Nephron progenitor cell (in vitro differentiated cells): ENCODE data around the gene TNFSF13B.
"Not testable (repeated sequence)": the region's sequence is repeated elsewhere in the genome, so short reads cannot be mapped to it uniquely, and the experiment has no call there.

ENCODE experiments used
- DNase-seq: peaks from one replicate; pipeline ENCODE4 v3.0.0; 2021
- H3K27ac Mint-ChIP-seq: 2 replicates; pipeline ENCODE4 v1.8.0; 2021; ENCODE audit warnings: mild to moderate bottlenecking, moderate library complexity, mixed read lengths
- H3K27me3 Mint-ChIP-seq: 2 replicates; pipeline ENCODE4 v1.8.0; 2021; ENCODE audit warnings: mild to moderate bottlenecking, low read depth, mixed read lengths; ENCODE audit not compliant: poor library complexity
- H3K36me3 Mint-ChIP-seq: 2 replicates; pipeline ENCODE4 v1.8.0; 2021; ENCODE audit warnings: low read depth, mixed read lengths
- H3K4me1 Mint-ChIP-seq: 2 replicates; pipeline ENCODE4 v1.8.0; 2021; ENCODE audit warnings: mixed read lengths
- H3K4me3 Mint-ChIP-seq: 2 replicates; pipeline ENCODE4 v1.8.0; 2021; ENCODE audit warnings: mild to moderate bottlenecking, moderate library complexity, mixed read lengths
- H3K9me3 Mint-ChIP-seq: 2 replicates; pipeline ENCODE4 v1.8.0; 2021; ENCODE audit warnings: mild to moderate bottlenecking, moderate library complexity, mixed read lengths
- TF ChIP-seq, protein P1 (sequence below): fragments of 200-600 bp; sonication (generic); IDR thresholded peaks from 2 replicates; pipeline ENCODE4 v1.5.0; 2021; ENCODE audit warnings: antibody characterized with exemption

TNFSF13B gene

DNA sequence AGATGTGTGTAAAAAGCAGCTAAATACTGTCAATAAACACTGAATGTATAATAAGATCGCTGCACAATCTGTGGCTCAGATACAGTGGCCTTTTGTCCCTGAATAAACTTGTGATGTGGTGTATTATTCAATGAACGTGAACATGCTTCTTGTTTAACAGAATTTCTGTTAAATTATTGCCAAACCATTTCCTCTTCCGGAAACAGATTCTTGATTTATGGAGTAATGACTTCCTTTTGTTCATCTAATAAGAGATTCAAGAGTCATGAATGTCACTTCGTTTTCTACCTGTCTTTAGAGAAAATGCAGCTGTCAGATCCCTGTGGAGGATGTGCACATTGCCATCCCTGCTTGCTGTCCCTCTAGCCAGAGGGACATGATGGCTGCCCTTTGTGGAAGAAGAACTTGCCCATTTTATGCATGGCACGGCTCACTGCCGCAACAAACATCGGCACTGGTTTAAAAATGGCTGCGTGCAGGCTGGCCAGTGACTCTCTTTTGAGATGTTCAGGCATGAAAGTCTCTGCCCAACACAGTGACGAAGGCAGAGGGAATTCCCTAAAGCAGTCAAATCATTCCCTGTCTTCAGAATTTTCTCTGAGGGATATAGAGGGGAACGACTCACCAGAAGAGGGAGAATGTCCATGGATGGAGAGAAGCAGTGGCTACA is 3.1 kb upstream of the TNFSF13B start:
- no peak for DNase-seq
- Mint-ChIP-seq H3K9me3 (no peaks in the 10 kb centered on the region), H3K4me1 (peaks cover 13% of the 10 kb centered on the region), H3K27ac (peak overlapping the region; percentile 53), H3K36me3 (no peaks in the 10 kb centered on the region), H3K27me3 (no peaks in the 10 kb centered on the region), H3K4me3 (no peak overlapping the region)
- TF ChIP-seq, protein P1, sequence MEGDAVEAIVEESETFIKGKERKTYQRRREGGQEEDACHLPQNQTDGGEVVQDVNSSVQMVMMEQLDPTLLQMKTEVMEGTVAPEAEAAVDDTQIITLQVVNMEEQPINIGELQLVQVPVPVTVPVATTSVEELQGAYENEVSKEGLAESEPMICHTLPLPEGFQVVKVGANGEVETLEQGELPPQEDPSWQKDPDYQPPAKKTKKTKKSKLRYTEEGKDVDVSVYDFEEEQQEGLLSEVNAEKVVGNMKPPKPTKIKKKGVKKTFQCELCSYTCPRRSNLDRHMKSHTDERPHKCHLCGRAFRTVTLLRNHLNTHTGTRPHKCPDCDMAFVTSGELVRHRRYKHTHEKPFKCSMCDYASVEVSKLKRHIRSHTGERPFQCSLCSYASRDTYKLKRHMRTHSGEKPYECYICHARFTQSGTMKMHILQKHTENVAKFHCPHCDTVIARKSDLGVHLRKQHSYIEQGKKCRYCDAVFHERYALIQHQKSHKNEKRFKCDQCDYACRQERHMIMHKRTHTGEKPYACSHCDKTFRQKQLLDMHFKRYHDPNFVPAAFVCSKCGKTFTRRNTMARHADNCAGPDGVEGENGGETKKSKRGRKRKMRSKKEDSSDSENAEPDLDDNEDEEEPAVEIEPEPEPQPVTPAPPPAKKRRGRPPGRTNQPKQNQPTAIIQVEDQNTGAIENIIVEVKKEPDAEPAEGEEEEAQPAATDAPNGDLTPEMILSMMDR = no peak

DNA sequence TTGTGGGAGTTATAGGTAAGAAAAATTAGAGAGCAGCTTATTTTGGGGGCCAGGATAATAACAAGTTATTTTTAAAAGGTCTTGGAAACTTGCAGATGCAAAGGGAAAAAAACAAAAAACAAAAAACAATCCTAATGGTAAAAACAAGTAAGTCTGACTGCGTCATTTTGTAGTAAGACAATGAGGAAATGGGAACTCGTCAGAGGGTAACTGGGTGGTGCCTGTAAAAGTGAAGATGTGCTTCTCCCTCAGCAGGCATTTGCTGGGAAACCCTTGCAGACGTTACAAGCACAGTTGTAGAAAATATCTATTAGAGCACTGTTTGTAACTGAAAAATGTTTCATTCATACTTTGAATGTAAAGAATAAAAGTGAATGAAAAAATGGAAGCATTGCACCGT is 2.2 kb upstream of the TNFSF13B start:
- H3K27me3 Mint-ChIP-seq = no peaks in the 10 kb centered on the region
- no peak overlapping the region for H3K27ac Mint-ChIP-seq
- DNase-seq = no peak
- no peaks in the 10 kb centered on the region for H3K9me3 Mint-ChIP-seq
- no peaks in the 10 kb centered on the region for H3K36me3 Mint-ChIP-seq
- TF ChIP-seq, protein P1 = no peak
- no peak overlapping the region for H3K4me3 Mint-ChIP-seq
- H3K4me1 Mint-ChIP-seq = peaks cover 13% of the 10 kb centered on the region

DNA sequence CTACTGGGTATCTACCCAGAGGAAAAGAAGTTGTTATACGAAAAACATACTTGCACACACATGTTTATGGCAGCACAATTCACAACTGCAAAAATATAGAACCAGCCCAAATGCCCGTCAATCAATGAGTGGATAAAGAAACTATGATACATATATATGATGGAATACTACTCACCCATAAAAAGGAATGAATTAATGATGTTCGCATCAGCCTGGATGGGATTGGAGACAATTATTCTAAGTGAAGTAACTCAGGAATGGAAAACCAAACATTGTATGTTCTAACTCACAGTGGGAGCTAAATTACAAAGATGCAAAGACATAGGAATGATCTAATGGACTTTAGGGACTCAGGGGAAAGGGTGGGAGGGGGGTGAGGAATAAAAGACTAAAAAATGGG is 1.7 kb upstream of the TNFSF13B start:
- H3K4me3 Mint-ChIP-seq, H3K9me3 Mint-ChIP-seq: not testable (repeated sequence)

DNA sequence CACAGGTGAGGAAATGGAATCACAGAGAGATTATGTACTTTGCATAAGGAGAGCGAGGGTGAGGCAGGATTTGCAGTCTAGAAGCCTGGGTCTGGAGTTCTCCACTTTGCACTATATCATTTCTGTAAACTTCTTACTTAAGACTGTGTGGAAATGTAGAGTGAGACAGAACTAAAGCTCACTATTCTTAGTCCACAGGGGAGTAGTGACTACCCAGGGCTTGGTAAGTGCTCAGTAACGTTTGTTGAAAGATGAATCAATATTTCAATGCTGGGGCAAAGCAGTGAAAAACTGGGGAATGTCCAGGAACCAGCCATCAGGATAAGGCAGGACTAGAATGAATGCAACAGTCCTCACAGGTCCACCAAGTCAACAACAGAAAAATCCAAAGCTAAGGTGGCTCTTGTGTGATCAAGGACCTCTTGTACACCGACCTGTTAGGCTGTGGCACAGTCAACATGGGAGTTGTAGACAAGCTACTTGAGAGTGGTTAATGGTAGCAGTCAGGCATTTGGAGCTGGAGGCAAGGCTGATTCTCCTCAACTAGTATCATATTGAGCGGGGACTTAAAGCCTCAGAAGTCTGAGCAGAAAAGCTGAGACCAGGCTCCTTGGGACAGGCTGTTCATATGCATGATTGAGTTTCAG is 929 bp upstream of the TNFSF13B start:
- H3K27me3 Mint-ChIP-seq = no peaks in the 10 kb centered on the region
- no peaks in the 10 kb centered on the region for H3K9me3 Mint-ChIP-seq
- H3K36me3 Mint-ChIP-seq = no peaks in the 10 kb centered on the region
- H3K27ac Mint-ChIP-seq = no peak overlapping the region
- H3K4me1 Mint-ChIP-seq = peaks cover 13% of the 10 kb centered on the region
- no peak overlapping the region for H3K4me3 Mint-ChIP-seq
- no peak for DNase-seq
- TF ChIP-seq, protein P1 = no peak

More for the DNA sequence above, 1.7 kb upstream of the TNFSF13B start:
- H3K27ac Mint-ChIP-seq, H3K27me3 Mint-ChIP-seq, H3K36me3 Mint-ChIP-seq, DNase-seq: not testable (repeated sequence)
- H3K4me1 Mint-ChIP-seq = peaks cover 13% of the 10 kb centered on the region

DNA sequence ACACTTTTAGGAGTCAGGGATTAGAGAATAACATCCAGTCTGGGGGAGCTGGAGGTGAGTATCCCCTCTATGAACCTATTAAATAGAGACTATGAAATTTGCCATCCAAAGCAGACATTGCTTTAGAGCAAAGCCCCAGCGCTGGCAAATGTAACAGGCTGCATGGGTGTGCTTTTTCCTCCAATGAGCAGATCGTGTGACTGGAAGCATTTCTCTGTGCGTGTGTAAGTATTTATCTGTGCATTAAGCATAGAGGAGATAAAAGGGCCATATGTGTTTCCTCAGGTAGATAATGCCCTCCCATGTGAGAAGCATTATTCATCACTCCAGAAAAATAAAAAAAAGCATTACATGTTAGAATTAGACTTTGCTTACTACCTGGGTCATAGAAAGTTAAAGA is 924 bp downstream of the TNFSF13B start:
- H3K36me3 Mint-ChIP-seq = no peaks in the 10 kb centered on the region
- H3K27me3 Mint-ChIP-seq = no peaks in the 10 kb centered on the region
- H3K27ac Mint-ChIP-seq = no peak overlapping the region
- H3K4me1 Mint-ChIP-seq = peaks cover 13% of the 10 kb centered on the region
- no peaks in the 10 kb centered on the region for H3K9me3 Mint-ChIP-seq
- TF ChIP-seq, protein P1 = no peak
- no peak for DNase-seq
- no peak overlapping the region for H3K4me3 Mint-ChIP-seq

DNA sequence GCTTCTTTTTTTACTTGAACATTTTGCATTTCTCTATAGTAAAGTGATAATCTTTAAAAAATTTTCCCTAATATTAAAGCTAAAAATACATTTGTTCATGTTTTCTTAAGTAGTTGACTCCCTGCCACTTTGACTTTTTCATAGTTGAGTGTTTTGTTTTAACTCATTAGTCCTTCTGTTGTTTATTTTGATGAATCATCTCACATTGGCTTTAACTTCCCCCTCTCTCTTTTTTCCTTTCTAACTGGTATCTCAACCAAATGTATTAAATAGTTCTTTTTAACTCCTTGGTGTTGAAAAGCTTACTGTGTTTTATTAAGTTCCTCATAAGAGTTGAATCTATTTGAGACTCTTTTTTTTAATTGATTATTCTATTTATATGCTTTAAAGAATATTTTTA is 2.8 kb downstream of the TNFSF13B start:
- TF ChIP-seq, protein P1 = no peak
- no peak overlapping the region for H3K27ac Mint-ChIP-seq
- no peak overlapping the region for H3K4me3 Mint-ChIP-seq
- peaks cover 2% of the 10 kb centered on the region for H3K27me3 Mint-ChIP-seq
- no peak for DNase-seq
- H3K9me3 Mint-ChIP-seq = no peaks in the 10 kb centered on the region
- no peaks in the 10 kb centered on the region for H3K36me3 Mint-ChIP-seq
- H3K4me1 Mint-ChIP-seq = peaks cover 13% of the 10 kb centered on the region
